DND-41 (cell line): ENCODE data around the gene CPM.

ENCODE experiments used
- CTCF ChIP-seq: IDR thresholded peaks from 2 replicates; pipeline ENCODE4 v1.5.1; 2012; ENCODE audit warnings: borderline replicate concordance, low read length, moderate library complexity, mild to moderate bottlenecking; ENCODE audit not compliant: poor library complexity, severe bottlenecking; ENCODE audit errors: extremely low read depth
- EZH2 ChIP-seq: IDR thresholded peaks from 3 replicates; pipeline ENCODE4 v1.6.1; 2012; ENCODE audit warnings: borderline replicate concordance, low read depth, mild to moderate bottlenecking, moderate library complexity, low read length, inconsistent platforms; ENCODE audit not compliant: severe bottlenecking

- TF ChIP-seq CTCF (no peak), EZH2 (no peak)
Observed at GRCh38 chr12:68932128-68932960, 627 bp downstream of the CPM start.
